GM12865 (cell line): ENCODE data around the gene DYRK1B.

ENCODE experiments used
- DNase-seq: peaks from one replicate; pipeline ENCODE4 v3.0.0; 2010; ENCODE audit warnings: low read depth
- H3K4me3 ChIP-seq: 2 replicates; pipeline ENCODE4 v1.5.1; 2011; ENCODE audit warnings: mild to moderate bottlenecking, low read depth, low read length, control low read depth
- TF ChIP-seq, protein P1 (sequence below): IDR thresholded peaks from 2 replicates; pipeline ENCODE4 v1.5.1; 2011; ENCODE audit warnings: low read length, control low read depth, low read depth, inconsistent platforms; ENCODE audit not compliant: insufficient read depth; ENCODE audit errors: missing control alignments

Gene DYRK1B

DNA sequence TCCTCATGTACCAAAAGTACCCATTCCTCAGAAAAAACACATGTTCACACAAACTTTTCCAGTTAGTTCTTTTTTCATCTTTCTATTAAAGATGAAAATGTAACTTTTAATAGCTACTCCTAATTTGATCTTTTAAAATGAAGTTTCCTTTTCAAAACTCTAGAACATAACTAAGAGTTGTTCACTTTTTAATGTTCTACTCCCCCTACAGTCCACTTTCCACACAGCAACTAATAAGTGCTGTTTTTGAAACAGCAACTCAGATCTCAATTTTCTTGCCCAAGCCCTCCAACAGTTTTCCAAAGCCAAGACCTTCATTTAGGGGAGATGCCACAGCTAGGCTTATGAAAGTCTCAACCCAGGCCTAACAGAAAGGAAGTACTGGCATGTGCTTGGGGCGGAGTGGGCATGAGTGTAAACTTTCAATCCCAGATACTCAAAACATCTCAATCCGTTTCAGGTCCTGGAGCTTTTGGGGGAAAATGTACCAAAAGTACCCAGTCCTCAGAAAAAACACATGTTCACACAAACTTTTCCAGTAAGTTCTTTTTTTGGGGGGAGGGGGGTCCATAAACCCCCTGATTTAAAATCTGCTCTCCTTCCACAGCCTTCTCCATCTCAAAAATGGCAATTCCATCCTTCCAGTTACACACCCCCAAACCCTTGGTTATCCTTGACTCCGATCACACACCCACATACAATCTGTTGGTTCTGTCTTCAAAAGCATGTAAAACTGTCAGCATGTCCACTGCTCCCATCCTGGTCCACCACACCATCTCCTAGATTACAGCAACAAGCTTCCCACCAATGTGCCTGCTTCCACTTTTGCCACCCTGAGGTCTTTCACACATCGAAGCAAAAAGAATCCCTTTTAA is 10.2 kb upstream of the DYRK1B start:
- H3K4me3 ChIP-seq: peak overlapping the region; percentile 67
- TF ChIP-seq, protein P1, sequence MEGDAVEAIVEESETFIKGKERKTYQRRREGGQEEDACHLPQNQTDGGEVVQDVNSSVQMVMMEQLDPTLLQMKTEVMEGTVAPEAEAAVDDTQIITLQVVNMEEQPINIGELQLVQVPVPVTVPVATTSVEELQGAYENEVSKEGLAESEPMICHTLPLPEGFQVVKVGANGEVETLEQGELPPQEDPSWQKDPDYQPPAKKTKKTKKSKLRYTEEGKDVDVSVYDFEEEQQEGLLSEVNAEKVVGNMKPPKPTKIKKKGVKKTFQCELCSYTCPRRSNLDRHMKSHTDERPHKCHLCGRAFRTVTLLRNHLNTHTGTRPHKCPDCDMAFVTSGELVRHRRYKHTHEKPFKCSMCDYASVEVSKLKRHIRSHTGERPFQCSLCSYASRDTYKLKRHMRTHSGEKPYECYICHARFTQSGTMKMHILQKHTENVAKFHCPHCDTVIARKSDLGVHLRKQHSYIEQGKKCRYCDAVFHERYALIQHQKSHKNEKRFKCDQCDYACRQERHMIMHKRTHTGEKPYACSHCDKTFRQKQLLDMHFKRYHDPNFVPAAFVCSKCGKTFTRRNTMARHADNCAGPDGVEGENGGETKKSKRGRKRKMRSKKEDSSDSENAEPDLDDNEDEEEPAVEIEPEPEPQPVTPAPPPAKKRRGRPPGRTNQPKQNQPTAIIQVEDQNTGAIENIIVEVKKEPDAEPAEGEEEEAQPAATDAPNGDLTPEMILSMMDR: peak; percentile 68
- peak; percentile 73 for DNase-seq

DNA sequence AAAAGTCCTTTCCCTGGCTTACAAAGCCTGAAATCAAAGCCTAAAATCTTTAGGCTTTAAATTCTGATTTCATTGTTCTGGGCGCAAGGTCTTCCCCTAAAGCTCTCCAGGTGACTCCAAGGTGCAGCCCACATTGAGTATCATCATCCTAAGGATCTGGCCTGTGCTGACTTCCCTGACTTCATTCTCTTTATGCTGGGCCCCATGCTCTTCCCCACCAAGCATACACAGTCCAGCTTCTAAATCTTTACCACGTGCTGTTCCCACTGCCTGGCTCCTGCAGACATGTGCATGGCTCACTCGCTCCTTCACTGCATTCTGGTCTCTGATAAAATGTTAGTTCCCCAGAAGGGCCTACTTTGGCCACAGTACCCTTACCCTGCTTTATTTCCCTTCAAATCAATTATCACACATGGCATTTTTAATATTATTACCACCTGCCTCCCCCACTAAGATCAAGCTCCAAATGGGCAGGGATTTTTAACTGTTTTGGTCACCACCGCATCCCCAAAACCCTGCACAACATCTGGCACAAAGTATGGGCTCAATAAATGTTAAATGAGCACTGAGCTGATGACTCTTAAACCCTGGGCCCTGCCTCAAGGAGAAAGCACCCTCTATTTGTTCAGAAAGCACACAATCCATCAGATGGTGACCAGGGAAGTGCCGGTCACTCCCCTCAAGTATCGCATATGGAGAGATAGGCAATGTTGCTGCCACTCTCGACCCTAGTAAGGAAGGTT is 8.9 kb upstream of the DYRK1B start:
- no peak overlapping the region for H3K4me3 ChIP-seq
- no peak for DNase-seq
- TF ChIP-seq, protein P1: no peak

DNA sequence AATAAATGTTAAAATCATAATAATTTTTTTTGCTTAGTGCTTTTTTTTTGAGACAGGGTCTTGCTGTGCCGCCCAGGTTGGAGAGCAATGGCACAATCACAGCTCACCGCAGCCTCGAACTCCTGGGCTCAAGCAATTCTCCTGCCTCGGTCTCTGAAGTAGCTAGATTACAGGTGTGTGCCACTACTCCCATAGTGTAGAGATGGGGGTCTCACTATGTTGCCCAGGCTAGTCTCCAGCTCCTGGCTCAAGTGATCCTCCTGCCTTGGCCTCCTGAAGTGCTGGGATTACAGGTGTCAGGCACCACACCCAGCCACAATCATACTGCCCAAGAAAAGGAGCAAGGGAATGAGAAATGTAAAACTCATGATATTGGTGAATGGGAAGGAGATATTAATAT is 7.1 kb upstream of the DYRK1B start:
- TF ChIP-seq, protein P1: no peak
- DNase-seq: no peak
- no peak overlapping the region for H3K4me3 ChIP-seq

DNA sequence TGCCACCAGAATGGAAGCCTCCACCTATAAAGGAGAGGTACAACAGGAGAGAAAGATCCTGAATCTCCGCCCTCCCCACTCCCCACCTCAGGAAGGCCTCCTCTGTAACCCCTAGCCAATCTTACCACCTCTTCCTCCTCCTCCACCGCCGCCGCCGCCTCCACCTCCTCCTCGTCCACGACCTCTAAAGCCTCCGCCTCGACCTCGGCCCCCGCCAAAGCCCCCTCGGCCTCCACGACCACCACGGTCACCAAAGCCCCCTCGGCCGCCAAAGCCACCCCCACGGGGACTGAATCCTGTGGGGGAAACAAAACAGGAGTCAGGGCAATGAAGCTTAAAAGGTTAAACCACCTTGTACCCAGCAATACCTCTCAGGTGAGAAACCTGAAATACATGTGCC is 6.5 kb upstream of the DYRK1B start:
- TF ChIP-seq, protein P1: no peak
- no peak for DNase-seq
- H3K4me3 ChIP-seq: no peak overlapping the region

DNA sequence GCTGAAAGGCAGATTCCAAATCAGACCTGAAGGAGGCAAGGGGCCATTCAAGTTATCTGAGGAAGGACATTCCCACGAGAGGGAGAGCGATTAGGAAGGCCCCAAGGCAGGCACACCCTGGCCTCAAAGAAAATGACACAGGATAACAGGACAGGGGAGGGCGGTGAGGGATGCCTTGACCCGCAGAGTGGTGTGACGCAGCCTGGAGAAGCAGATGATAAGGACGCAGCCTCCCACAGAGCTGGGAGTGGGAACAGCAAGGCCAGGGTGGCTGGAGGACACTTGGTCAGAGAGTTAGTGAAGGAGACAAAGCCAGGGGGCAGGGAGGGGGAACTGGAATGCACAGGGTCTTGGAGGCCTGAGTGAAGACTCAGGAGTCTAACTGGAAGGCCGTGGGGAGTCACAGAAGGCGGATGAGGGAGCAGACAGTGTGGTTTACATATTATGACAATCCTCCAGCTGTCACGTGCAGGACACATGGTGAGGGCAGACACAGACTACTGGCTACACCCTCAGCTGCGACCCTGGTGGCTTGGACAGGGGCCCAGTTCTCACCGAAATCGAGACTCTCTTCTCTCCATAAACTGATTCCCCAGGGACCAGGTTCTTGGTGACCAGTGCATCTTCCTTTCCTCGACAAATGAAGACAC is 5.8 kb upstream of the DYRK1B start:
- H3K4me3 ChIP-seq: no peak overlapping the region
- TF ChIP-seq, protein P1: no peak
- no peak for DNase-seq

DNA sequence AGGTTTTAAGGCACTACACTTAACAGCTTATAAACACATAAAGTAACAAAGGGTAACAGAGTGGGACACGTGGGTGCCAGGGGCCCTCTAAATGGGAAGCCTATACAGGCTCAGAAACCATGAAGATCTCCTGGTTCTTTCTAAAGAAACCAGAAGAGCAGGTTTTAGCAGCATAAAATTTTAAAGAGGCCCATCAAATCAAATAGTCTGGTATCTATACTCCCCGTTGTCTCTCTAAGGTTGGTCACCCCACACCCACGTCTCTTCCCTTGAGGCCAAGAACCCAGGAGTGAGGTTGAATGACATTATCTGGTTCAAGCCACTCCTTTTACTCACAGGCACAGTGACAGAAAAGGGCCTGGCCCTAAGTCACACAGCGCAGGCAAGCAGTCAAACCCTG is 4.6 kb upstream of the DYRK1B start:
- TF ChIP-seq, protein P1: no peak
- DNase-seq: no peak

More for the DNA sequence above, 4.6 kb upstream of the DYRK1B start:
- no peak overlapping the region for H3K4me3 ChIP-seq
